Effector CD8-positive, alpha-beta T cell (primary cell): ENCODE results near the gene NT5C.

Source experiments
- DNase-seq: peaks from one replicate; lab custom pipeline; 2025; lab: John Stamatoyannopoulos, UW

Gene NT5C

GRCh38 chr17:75116737-75117136 lies 14.8 kb downstream of the NT5C start:
- no peak for DNase-seq

- no peak for DNase-seq
Observed at GRCh38 chr17:75115555-75115954, 16.0 kb downstream of the NT5C start.

- DNase-seq, result no peak
Observed at GRCh38 chr17:75114552-75115314, 16.8 kb downstream of the NT5C start.

GRCh38 chr17:75113798-75114551 lies 17.6 kb downstream of the NT5C start:
- DNase-seq, result peak; percentile 83

GRCh38 chr17:75111777-75112335 lies 19.7 kb downstream of the NT5C start:
- no peak for DNase-seq

- no peak for DNase-seq
Observed at GRCh38 chr17:75110234-75110937, 21.2 kb downstream of the NT5C start.

GRCh38 chr17:75109407-75110233 lies 21.9 kb downstream of the NT5C start, which contains the start of gene ARMC7:
Gene ARMC7 (plus strand): TSS chr17:75109969. CDS start chr17:75110289, 320 bp downstream.
- DNase-seq, result peak; percentile 84

GRCh38 chr17:75109046-75109406 lies 22.5 kb downstream of the NT5C start:
- no peak for DNase-seq

- no peak for DNase-seq
Observed at GRCh38 chr17:75108193-75108592, 23.3 kb downstream of the NT5C start.

GRCh38 chr17:75105126-75106080 lies 26.1 kb downstream of the NT5C start:
- DNase-seq, result no peak

- DNase-seq, result no peak
Observed at GRCh38 chr17:75103601-75104554, 27.7 kb downstream of the NT5C start.

- no peak for DNase-seq
Observed at GRCh38 chr17:75102385-75102821, 29.1 kb downstream of the NT5C start.

GRCh38 chr17:75099881-75100595 lies 31.5 kb downstream of the NT5C start:
- DNase-seq, result no peak

- no peak for DNase-seq
Observed at GRCh38 chr17:75098861-75099260, 32.7 kb downstream of the NT5C start.

- DNase-seq, result no peak
Observed at GRCh38 chr17:75097865-75098264, 33.7 kb downstream of the NT5C start.

GRCh38 chr17:75096082-75096625 lies 35.4 kb downstream of the NT5C start:
- DNase-seq, result no peak

- no peak for DNase-seq
Observed at GRCh38 chr17:75094871-75095399, 36.6 kb downstream of the NT5C start.
